ENCODE data around the gene ASIC3.

ASIC3 gene

DNA sequence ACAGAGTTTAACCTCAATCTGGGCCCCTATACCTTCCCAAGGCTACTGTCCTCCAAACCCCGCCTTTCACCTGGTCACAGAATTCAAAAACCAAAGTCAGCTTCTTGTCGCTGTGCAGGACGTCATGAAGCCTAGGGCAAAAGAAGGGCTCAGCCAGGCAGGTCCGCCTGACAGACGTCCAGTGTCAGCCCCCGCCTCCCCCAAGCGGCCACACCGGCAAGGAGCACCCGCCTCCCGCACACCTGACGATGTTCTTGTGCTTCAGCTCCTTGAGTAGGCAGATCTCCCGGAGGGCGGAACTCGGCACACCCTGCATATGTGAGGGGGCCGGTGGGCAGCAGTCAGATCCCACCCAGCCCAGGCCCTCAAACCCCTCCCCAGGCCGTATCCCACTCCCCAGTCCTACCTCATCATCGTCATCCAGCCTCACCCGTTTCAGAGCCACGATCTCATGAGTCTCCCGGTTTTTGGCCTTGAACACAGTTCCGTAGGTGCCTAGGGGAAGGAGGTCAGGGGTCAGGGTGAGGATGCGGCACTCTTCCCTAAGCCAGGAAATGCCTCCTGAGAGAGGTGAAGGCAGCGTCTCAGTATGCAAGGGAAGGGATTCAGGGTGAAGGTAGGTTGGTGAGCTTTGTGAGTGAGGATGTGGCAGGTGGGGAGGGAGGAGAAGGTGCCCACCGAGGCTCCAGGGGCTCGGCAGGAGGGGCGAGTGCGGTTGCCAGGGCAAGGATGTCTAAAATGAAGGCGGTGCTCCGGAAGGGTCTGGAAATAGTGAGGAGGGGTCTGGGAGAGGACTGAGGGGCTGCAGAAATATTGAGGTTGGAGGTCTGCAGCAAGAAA lies 8.6 kb downstream of the ASIC3 start:
- FAIRE-seq = no peak
- no peak for DNase-seq (ENCODE audit: low spot score)

DNA sequence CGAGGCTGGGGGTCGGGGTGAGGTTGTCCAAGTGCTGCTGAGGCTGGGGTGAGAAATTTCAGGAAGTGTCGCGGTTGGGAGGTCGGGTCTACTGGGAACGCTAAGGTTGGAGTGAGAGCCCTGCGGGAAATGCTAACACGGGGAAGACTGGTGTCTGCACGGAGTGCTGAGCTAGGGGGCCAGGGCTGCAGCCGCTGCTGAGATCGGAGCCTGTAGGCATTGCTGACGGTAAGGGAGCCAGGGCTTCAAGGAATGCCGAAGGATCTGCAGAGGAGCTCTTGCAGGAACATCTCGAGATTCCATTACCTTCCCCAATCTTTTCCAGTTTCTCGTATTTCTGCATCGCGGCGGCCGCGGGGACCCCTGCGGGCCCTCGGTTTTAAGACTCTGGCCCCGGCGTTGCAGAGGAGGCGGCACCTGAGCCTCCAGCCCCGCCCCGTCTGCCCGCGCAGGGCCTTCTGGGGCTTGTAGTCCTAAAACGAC lies 9.2 kb downstream of the ASIC3 start, which contains the start of gene CDK5:
Gene CDK5, minus strand, starts transcription at position 392 of the 483 bp plus-strand sequence. Its CDS starts 49 bp downstream, at position 343.
- no peak for FAIRE-seq

DNA sequence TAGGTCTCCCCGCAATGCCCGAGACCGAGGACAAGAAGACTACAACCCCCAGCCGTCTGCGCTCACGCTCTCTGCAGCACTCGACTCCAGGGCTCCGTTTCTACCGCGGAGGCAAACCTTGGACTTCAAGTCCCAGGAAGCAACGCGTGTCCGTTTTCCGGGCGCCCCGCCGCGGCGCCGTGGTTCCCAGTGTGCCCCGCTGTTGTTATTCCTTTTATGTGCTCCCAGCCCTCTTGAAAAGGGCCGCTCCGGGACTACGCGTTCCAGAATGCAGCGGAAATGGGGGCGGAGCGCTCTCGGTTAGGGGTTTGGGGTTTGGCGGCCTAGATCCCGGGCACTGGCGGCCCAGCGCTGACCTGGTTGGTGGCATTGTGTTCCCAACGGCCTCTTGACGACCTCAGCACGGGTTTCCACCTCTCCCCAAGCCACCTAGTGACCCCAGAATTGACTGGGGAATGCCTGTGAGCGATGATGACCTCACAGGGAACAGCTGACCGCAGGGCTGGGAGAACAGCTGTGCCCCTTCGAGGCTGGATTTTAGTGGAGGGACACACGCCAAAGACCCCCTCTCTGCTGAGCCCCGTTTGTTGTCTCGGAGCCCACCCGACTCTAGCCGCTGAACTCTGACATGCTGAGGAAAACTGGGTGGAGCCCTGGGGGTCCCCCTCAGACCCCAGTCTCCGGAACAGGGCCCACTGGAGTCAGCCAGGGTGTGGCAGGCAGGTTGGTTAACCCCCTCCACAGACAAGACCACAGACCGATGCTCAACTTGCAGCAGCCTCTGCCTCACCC lies 9.9 kb downstream of the ASIC3 start:
- FAIRE-seq (no peak), DNase-seq (ENCODE audit: low spot score) (peak; percentile 78)

More for the DNA sequence above, 9.2 kb downstream of the ASIC3 start, which contains the start of gene CDK5:
- no peak for DNase-seq (ENCODE audit: low spot score)

DNA sequence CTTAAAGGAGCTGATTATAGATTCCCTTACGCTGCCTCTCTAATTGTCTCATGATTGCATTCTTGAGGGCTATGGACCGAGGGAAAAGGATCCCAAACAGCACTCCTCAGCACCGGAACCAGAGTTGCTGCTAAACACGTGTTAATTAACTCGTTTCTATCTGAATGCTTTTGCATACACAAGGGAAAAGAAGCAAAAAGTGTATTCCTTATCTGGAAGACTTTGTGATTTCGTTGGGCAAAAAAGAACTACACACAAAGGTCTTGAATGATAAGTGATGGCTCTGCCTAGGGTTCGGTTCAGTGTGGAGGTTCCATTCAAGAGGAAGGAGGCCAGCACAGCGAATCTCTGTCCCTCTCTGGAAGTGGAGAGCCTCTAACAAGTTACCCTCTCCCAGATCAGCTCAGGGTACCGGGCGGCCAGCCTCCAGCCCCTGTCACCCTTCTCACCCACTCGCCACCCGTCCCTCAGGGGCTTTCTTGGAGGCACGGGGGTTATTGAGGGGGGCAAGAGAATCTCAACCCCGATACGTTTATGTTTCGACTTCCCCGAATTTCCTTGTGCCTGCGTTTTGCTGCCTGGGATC lies 10.5 kb downstream of the ASIC3 start:
- no peak for DNase-seq (ENCODE audit: low spot score)
- FAIRE-seq = no peak

DNA sequence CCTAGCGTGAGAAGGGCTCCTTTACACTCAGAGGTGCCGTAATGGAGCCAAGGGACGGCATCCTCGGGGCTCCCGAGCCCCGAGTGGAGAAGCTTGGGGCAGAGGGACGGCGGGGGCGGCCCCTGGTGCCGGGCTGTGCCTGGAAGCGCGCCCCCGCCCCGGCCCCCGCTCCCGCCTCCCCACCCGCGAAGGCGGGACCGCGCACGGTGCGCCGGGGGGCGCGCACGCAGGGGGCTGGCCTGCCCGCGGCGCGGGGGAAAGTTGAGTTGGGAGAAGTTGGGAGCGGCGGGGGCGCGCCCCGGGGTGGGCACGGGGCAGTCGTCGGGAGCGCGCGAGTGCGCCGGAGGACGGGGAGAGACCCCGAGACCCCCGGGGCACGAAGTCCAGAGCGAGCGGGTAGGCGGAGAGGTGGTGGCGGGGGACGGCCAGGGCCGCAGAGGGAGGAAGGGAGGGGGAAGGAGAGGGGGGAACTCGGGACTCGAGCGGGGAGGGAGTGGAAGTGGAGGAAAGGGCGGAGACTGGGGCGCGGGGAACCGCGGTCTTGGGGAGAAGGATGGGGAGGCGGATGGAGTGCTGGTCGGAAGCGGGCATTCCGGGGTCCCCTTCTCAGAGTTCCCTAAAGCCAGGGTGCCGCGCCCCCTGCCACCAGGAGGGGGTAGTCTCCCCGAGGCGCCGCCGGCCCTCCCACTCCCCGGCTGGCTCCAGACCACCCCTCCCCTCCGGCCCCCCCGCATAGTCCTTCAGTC lies 11.2 kb downstream of the ASIC3 start, which contains the start of gene SLC4A2:
Gene SLC4A2, plus strand, starts transcription at position 223 of the 746 bp plus-strand sequence. CDS start 2,399 bp downstream, outside the sequence.
- FAIRE-seq (no peak), DNase-seq (ENCODE audit: low spot score) (peak; percentile 67)

DNA sequence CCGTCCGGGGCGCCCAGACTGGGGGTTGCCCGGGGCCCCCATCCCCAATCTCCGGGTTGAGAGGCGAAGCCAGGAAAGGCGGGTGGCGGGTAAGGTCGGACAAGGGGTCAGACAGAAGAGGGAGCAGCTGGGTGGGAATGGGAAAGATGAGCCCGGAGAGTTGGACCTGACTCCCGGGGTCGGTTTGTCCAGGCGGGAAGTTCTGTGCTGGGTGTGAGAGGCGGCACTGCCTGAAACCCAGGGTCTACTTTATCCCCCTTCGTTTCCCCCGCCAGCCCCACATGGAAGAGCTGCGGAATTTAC lies 11.7 kb downstream of the ASIC3 start:
- no peak for FAIRE-seq
- DNase-seq (ENCODE audit: low spot score) = no peak

DNA sequence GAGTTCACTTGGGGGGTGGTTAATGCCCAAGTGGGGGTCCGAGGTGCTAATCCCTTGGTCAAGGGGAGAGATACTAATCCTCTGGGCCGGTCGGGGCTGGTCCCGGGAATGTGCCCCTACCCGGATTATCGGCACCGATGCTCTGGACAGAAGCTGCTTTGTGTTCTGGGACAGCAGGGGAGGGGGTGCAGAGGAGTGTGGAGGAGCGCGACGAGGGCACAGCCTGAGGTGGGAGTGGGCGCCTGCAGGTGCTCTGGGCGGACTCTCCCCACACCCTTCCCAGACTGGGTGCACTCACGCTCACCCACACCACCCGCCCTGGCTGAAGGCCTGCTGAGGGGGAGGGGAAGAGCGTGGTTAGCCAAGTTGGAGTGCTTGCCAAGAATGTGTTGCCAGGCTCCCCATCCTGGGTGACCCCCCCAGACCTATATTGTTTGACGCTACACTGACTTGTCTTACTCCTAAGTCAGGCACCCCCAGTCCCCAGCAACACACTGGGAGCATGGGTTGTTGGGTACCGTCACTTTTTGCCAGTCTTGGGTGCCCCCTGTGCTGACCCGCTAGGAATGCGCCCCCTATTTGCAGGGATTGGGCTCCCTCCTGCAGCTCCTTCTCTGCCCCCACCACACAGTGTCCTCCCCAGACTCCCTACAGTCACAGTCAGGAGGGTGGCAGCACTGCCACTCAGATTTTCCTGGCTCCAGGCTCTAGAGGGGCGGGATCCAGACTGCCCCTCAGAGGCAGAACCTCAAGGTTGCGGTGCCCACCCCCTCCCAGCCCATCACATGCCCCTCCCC lies 12.3 kb downstream of the ASIC3 start:
- FAIRE-seq = no peak
- DNase-seq (ENCODE audit: low spot score) = no peak

DNA sequence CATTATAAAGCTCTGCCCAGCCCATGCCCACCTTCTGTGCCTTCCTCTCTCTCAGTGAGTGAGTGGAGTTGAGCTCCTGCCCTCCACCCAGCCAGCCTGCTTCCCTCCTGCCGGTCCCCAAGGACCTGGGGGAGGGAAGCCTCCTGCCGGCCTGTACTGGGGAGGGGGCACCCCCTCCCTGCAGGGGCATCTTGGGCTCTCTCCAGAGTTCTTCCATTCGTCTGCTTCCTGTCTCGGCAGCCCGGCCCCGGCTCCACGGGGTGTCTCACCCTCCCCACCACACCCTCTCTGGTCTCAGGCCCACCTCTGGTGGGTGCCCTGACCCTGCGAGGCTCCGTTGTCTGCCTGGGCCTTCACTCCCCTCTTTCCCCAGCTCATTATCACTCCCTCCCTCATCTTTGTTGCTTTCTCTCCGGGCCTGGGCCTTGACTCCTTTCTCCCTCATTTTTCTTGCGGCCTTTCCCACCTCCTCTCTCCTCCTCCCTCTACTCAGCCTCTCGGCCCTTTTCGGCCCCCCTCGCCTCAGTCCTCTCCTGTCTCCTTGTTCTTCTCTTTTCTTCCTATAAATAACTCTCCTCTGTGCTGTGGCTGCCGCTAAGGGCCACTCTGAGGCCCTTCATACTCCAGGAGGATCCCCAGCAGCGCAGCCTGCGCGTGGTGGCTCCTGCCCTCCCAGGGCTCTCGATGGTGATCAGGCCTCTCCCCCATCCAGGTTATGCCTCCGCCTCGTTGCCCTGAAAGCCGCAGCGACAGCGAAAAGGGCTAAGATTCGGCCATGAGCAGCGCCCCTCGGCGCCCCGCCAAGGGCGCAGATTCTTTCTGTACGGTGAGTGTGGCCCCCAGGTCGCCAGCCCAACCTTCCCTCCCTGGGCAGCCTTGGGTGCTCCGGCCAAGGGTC lies 13.1 kb downstream of the ASIC3 start:
- DNase-seq (ENCODE audit: low spot score) = no peak
- no peak for FAIRE-seq

DNA sequence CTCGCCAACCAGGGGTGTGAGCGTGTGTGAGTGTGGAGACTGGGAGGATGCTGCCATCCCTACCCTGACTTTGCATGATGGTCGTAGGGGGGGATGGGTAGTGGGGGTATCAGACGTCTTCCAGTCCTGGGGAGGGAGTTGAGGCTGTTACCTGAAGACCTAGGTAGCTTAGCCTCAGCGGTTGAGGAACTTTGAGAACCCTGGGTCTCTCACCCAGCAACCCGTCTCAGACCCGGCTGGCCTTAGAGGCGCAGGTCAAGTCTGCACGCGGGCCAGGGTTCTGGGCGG lies 13.7 kb downstream of the ASIC3 start:
- FAIRE-seq (no peak), DNase-seq (ENCODE audit: low spot score) (no peak)

DNA sequence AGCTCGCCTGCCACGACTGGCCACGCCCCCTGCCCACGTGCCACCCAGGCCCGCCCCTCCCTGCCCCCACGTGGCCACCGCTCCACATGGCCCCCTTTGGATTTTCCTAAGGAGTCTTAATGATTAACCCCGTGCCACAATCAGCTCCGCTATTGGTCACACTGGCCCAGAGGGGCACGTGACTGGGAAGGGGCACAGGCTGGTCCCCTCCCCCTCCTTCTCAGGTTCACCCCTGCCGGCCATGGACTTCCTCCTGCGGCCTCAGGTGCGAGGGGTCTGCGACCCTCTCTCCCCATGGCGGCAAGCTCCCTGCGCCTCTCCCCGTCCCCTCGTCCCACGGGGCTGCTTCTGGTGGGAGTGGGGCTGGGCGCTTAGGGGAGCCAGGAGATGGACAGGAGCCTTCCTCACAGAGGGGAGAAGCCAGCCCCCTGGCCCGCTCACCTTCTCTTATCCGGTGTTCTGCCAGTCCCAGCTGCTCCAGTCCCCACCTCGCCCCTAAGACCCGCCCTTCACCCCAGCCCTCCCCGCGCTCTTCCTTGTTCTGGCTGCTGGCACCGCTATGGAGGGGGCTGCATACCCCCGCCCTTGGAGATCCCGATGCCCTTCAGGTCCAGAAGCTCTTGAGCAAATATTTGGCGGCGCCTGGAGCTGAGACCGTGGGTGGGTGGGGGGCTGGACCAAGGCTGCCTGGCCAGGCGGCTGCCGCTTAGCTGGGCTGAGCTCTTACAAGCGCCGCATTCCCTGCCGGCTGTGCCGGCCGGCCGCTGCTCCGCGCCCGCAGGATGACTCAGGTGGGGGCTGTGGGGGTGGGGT lies 14.3 kb downstream of the ASIC3 start:
- no peak for FAIRE-seq
- DNase-seq (ENCODE audit: low spot score) = peak; percentile 42

DNA sequence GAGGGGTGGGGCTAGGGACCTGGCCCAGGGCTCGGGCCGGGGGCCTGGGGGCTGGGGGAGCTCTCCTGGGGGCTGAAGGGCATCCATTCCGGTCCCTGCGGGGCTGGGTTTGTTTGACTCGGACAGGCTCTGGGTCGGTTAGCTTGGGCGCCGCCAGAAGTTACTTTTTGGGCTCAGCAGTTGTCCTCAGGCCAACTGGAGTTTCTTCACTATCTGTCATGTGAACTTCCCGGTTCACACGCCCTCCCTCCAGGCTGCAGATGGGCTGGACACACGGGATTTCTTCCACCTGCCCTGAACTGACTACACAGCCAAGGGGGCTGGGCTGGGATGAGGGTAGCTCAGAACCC lies 14.9 kb downstream of the ASIC3 start:
- no peak for FAIRE-seq
- no peak for DNase-seq (ENCODE audit: low spot score)

DNA sequence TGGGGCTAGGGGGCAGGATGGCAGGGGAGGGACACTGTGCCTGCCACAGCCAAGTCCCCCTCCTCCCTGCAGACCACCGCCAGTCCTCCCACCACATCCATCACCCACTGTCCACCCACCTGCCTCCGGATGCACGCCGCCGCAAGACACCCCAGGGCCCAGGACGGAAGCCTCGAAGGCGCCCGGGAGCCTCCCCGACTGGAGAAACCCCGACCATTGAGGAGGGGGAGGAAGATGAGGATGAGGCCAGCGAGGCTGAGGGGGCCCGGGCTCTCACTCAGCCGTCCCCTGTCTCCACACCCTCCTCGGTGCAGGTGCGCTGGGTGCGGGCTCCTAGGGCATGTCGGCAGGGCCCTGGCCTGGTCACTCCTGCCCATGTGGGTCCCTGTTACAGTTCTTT lies 16.1 kb downstream of the ASIC3 start:
- FAIRE-seq = no peak
- no peak for DNase-seq (ENCODE audit: low spot score)

DNA sequence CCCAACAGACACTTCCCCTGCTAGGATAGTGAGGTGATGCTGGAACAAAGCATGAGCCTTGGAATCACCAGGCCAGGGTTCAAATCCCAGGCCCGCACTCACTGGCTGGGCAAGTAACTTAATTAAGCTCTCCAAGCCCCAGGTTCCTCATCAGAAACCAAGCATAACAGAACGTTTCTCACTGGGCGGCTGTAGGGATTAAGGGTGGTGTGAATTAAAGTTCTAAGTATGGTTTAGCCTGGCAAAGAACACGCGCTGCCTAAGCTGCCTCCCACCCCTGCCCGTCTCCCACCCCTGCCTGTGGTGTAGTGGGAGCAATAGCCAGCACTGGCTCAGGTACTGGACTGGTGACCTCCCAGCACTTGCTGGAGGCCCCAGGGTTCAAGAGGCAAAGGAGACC lies 16.7 kb downstream of the ASIC3 start:
- FAIRE-seq = no peak
- DNase-seq (ENCODE audit: low spot score) = no peak

DNA sequence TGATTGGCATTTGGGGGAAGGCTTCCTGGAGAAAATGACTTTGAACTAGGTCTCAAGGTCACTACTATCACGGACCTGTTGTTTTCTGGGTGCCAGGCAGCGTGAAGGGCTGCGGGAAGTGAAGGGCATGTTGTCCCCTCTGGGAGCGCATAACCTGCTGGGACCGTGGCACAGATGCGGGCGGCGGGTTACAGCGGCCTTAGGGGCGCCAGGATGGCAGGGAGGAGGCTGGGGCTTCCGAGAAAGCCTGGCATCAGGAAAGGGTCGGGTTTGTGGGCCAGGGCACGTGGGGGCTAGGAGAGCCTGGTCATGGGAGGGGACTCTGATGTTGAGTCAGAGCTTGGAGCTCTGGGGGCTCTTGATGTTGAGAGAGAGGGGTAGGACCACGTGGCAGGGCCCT lies 17.2 kb downstream of the ASIC3 start:
- FAIRE-seq (no peak), DNase-seq (ENCODE audit: low spot score) (no peak)

DNA sequence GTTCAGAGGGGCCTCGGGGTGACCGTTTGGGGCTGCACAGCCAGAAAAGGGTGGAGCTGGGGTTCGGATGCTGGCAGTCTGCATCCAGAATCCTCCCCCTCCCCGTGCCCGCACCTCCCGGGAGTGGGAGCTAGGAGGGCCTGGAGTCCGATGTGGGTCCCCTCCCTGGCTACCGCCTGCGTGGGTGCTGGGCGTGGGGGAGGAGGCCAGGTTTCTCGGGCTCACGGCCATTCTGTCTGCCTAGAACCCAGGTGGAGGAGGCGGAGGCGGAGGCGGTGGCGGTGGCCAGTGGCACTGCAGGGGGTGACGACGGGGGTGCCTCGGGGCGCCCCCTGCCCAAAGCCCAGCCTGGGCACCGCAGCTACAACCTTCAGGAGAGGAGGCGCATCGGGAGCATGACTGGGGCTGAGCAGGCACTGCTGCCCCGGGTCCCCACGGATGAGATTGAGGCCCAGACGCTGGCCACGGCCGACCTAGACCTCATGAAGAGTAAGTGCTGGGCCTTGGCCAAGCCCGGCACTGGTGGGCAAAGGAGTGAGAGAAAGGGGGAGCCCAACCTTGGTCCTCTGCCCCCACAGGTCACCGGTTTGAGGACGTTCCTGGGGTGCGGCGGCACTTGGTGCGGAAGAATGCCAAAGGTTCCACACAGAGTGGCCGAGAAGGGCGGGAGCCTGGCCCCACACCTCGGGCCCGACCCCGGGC lies 18.1 kb downstream of the ASIC3 start:
- FAIRE-seq = no peak
- DNase-seq (ENCODE audit: low spot score) = no peak

DNA sequence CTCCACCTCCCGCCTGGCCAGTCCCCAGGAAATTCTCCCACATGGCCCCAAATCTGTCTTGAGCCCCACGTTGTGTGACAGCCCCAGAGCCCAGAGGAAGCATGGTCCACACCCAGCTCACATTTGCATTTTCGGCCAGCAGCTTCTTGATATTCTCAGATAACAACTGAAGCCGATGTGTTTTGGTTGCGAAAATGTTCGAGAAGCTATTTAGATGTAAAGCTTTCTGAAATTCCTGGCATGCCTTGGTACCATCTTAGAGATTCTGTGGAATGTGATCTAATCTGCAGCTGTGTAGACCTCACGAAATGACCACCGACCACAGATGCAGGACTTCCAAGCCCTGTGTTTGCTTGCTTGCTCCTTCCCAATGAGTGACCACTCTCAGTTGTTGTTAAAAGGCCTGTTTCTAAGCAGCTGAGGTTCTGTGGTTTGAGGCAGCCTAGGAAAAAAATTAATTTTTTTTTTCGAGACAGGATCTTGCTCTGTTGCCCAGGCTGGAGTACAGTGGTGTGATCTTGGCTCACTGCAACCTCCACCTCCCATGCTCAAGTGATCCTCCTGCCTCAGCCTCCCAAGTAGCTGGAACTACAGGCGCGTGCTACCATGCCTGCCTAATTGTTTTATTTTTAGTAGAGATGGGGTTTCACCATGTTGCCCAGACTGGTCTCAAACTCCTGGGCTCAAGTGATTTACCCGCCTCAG lies 19.9 kb downstream of the ASIC3 start:
- DNase-seq (ENCODE audit: low spot score) = no peak
- no peak for FAIRE-seq

DNA sequence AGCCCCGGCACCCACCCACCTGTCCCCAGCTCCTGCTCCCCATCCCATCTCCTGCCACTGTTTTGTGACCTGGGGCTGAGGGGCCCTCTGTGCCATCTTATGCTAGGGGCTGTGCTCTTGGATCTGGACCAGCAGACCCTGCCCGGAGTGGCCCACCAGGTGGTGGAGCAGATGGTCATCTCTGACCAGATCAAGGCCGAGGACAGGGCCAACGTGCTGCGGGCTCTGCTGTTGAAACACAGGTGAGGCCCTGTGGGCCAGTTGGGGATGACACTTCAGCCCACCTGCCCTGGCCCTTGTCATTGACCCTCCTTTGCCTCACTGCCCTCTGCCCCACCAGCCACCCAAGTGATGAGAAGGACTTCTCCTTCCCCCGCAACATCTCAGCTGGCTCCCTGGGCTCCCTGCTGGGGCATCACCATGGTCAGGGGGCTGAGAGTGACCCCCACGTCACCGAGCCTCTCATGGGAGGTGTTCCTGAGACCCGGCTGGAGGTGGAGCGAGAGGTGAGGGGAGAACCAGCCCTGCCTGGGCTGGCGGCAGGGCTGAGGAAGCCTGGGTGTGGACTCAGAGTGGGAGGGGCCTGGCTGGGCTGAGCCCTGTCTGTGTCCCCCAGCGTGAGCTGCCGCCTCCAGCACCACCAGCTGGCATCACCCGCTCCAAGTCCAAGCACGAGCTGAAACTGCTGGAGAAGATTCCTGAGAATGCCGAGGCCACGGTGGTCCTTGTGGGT lies 21.7 kb downstream of the ASIC3 start:
- DNase-seq (ENCODE audit: low spot score) (no peak), FAIRE-seq (no peak)
